IPS-11a (cell line): ENCODE results near the gene TRAK1.

Experiments
- H3K4me3 ChIP-seq: one replicate; pipeline ENCODE4 v1.5.1; 2013; ENCODE audit warnings: low read depth, low read length, control low read depth

The TRAK1 gene

GRCh38 chr3:42066516-42067181, 24.5 kb upstream of the TRAK1 start:
- no peak overlapping the region for H3K4me3 ChIP-seq

GRCh38 chr3:42067326-42067725, 23.8 kb upstream of the TRAK1 start:
- no peak overlapping the region for H3K4me3 ChIP-seq

GRCh38 chr3:42068303-42069088, 22.7 kb upstream of the TRAK1 start:
- H3K4me3 ChIP-seq, result no peak overlapping the region

- H3K4me3 ChIP-seq, result no peak overlapping the region
Measured at GRCh38 chr3:42070089-42070488, 21.1 kb upstream of the TRAK1 start.

GRCh38 chr3:42070524-42070923, 20.6 kb upstream of the TRAK1 start:
- no peak overlapping the region for H3K4me3 ChIP-seq

GRCh38 chr3:42071904-42072812, 19.0 kb upstream of the TRAK1 start:
- H3K4me3 ChIP-seq, result no peak overlapping the region

GRCh38 chr3:42072831-42073301, 18.3 kb upstream of the TRAK1 start:
- H3K4me3 ChIP-seq, result no peak overlapping the region

- no peak overlapping the region for H3K4me3 ChIP-seq
Measured at GRCh38 chr3:42077785-42078184, 13.4 kb upstream of the TRAK1 start.

- H3K4me3 ChIP-seq, result no peak overlapping the region
Measured at GRCh38 chr3:42078677-42079076, 12.5 kb upstream of the TRAK1 start.

GRCh38 chr3:42079701-42080452, 11.3 kb upstream of the TRAK1 start:
- H3K4me3 ChIP-seq, result no peak overlapping the region

- H3K4me3 ChIP-seq, result no peak overlapping the region
Measured at GRCh38 chr3:42080453-42080872, 10.7 kb upstream of the TRAK1 start.

GRCh38 chr3:42081838-42082473, 9.2 kb upstream of the TRAK1 start:
- H3K4me3 ChIP-seq, result no peak overlapping the region

GRCh38 chr3:42084586-42084985, 6.6 kb upstream of the TRAK1 start:
- H3K4me3 ChIP-seq, result no peak overlapping the region

GRCh38 chr3:42085641-42086376, 5.3 kb upstream of the TRAK1 start:
- H3K4me3 ChIP-seq, result no peak overlapping the region

- H3K4me3 ChIP-seq, result no peak overlapping the region
Measured at GRCh38 chr3:42088803-42089530, 2.2 kb upstream of the TRAK1 start.

GRCh38 chr3:42092006-42092405, 849 bp downstream of the TRAK1 start:
- no peak overlapping the region for H3K4me3 ChIP-seq

GRCh38 chr3:42094128-42094527, 3.0 kb downstream of the TRAK1 start:
- no peak overlapping the region for H3K4me3 ChIP-seq

GRCh38 chr3:42094691-42095391, 3.7 kb downstream of the TRAK1 start:
- H3K4me3 ChIP-seq, result no peak overlapping the region
